SK-N-SH (cell line): ENCODE data around the gene GPRC5B. TPM values are rescaled to one million over a fixed set of nuclear protein-coding genes. Genes with fewer than 3 reads are reported as not detected.

Source experiments
- CTCF ChIA-PET: fragments of 300-600, 350-600 bp; formaldehyde crosslinking; extraction: SDS; loops from one replicate; lab custom pipeline; 2021; lab: Yijun Ruan, JAX
- POLR2A ChIA-PET: fragments of 350-600 bp; sonication (Branson Sonifier 250); formaldehyde crosslinking; extraction: SDS; loops from one replicate; lab custom pipeline; 2020; ENCODE audit warnings: antibody characterized with exemption, inconsistent platforms; lab: Yijun Ruan, JAX
- DNase-seq: peaks from one replicate; pipeline ENCODE4 v3.0.0; 2012
- H2AFZ ChIP-seq: fragments of 200-600 bp; sonication (generic); 2 replicates; pipeline ENCODE4 v1.8.1; 2016; ENCODE audit warnings: antibody characterized with exemption, mild to moderate bottlenecking, low read depth
- H3F3A ChIP-seq: fragments of 200-600 bp; sonication (generic); replicated peaks from 2 replicates; pipeline ENCODE3; 2016; ENCODE audit warnings: antibody characterized with exemption, mild to moderate bottlenecking; ENCODE audit not compliant: insufficient read depth
- H3K27ac ChIP-seq, 2 experiments: fragments of 200-500 bp in 1 of 2; fragments of 200-600 bp in 1 of 2; sonication (Bioruptor generic) in 1 of 2; sonication (generic), shearing (Covaris generic) in 1 of 2; 2 replicates each; pipeline versions ENCODE4 v1.5.1 to v1.6.1; 2014 to 2016; ENCODE audit warnings: low read depth in 2 of 2, inconsistent platforms in 1 of 2, low read length in 1 of 2, mild to moderate bottlenecking in 1 of 2, mixed read lengths in 1 of 2
- H3K27me3 ChIP-seq: fragments of 200-600 bp; sonication (generic), shearing (Covaris generic); 2 replicates; pipeline ENCODE4 v1.6.1; 2016; ENCODE audit warnings: mixed run types; ENCODE audit not compliant: insufficient read depth
- H3K36me3 ChIP-seq, 2 experiments: fragments of 200-500 bp in 1 of 2; fragments of 200-600 bp in 1 of 2; sonication (Bioruptor generic) in 1 of 2; sonication (generic) in 1 of 2; replicated peaks in 1 of 2; 2 replicates each; pipeline versions ENCODE3 to v1.5.1; 2014 to 2016; ENCODE audit warnings: low read length in 1 of 2, mild to moderate bottlenecking in 1 of 2; ENCODE audit not compliant: insufficient read depth in 2 of 2, control insufficient read depth in 1 of 2
- H3K4me1 ChIP-seq, 2 experiments: fragments of 200-500 bp in 1 of 2; fragments of 200-600 bp in 1 of 2; sonication (Bioruptor generic) in 1 of 2; sonication (generic), shearing (Covaris generic) in 1 of 2; 2 replicates each; pipeline versions ENCODE4 v1.5.1 to v1.6.1; 2014 to 2016; ENCODE audit warnings: low read depth in 1 of 2, low read length in 1 of 2, mixed run types in 1 of 2; ENCODE audit not compliant: insufficient read depth in 2 of 2, control insufficient read depth in 1 of 2
- H3K4me2 ChIP-seq: fragments of 200-600 bp; sonication (generic), shearing (Covaris generic); 2 replicates; pipeline ENCODE4 v1.6.1; 2017; ENCODE audit warnings: mixed run types
- H3K4me3 ChIP-seq, 2 experiments: fragments of 200-500 bp in 1 of 2; fragments of 200-600 bp in 1 of 2; sonication (Bioruptor generic) in 1 of 2; sonication (generic), shearing (Covaris generic) in 1 of 2; 2 replicates each; pipeline versions ENCODE4 v1.5.1 to v1.8.1; 2014 to 2016; ENCODE audit warnings: low read depth in 2 of 2, inconsistent platforms in 1 of 2, low read length in 1 of 2, mild to moderate bottlenecking in 1 of 2, mixed read lengths in 1 of 2, moderate library complexity in 1 of 2
- H3K79me2 ChIP-seq: fragments of 200-600 bp; sonication (generic); 2 replicates; pipeline ENCODE4 v1.8.1; 2017; ENCODE audit warnings: mild to moderate bottlenecking; ENCODE audit not compliant: insufficient read depth
- H3K9ac ChIP-seq: fragments of 200-600 bp; sonication (generic); 2 replicates; pipeline ENCODE4 v1.6.1; 2017; ENCODE audit warnings: mixed run types
- H3K9me2 ChIP-seq: fragments of 200-600 bp; sonication (generic); 2 replicates; pipeline ENCODE4 v1.6.1; 2017; ENCODE audit warnings: mixed run types
- H3K9me3 ChIP-seq: fragments of 200-600 bp; sonication (generic); 2 replicates; pipeline ENCODE4 v1.6.1; 2017; ENCODE audit warnings: mixed run types, mild to moderate bottlenecking, moderate library complexity
- H4K20me1 ChIP-seq: fragments of 200-600 bp; sonication (generic); 2 replicates; pipeline ENCODE4 v1.6.1; 2017; ENCODE audit warnings: mild to moderate bottlenecking, mixed run types; ENCODE audit not compliant: insufficient read depth
- ELF1 ChIP-seq: IDR thresholded peaks from 2 replicates; pipeline ENCODE4 v1.4.0; 2012
- EP300 ChIP-seq, 2 experiments: IDR thresholded peaks; 2 replicates each; pipeline versions ENCODE4 v1.4.0 to v1.6.1; 2012; ENCODE audit warnings: borderline replicate concordance in 1 of 2, low read depth in 1 of 2, low read length in 1 of 2
- FOXJ3 ChIP-seq: sonication (generic); formaldehyde crosslinking; IDR thresholded peaks from 2 replicates; pipeline ENCODE4 v1.5.1; 2020; ENCODE audit warnings: mild to moderate bottlenecking, missing genetic modification reagents
- GABPA ChIP-seq: IDR thresholded peaks from 2 replicates; pipeline ENCODE4 v1.4.0; 2012; ENCODE audit warnings: low read depth, mild to moderate bottlenecking
- GATA2 ChIP-seq: sonication (generic); formaldehyde crosslinking; IDR thresholded peaks from 2 replicates; pipeline ENCODE4 v1.5.0; 2020; ENCODE audit warnings: mild to moderate bottlenecking, missing genetic modification reagents
- IRF3 ChIP-seq: fragments of 150-350 bp; IDR thresholded peaks from 2 replicates; pipeline ENCODE4 v1.6.1; 2016; ENCODE audit warnings: mild to moderate bottlenecking, low read depth, low read length
- MEF2A ChIP-seq: IDR thresholded peaks from 2 replicates; pipeline ENCODE4 v1.4.0; 2012; ENCODE audit warnings: low read depth, borderline replicate concordance
- NFIC ChIP-seq: IDR thresholded peaks from 2 replicates; pipeline ENCODE4 v1.4.0; 2012; ENCODE audit warnings: borderline replicate concordance
- NRF1 ChIP-seq: IDR thresholded peaks from 2 replicates; pipeline ENCODE4 v1.6.1; 2012; ENCODE audit warnings: low read depth, mild to moderate bottlenecking, low read length
- RCOR1 ChIP-seq: fragments of 150-350 bp; IDR thresholded peaks from 2 replicates; pipeline ENCODE4 v1.6.1; 2017; ENCODE audit warnings: antibody characterized with exemption, low read length
- RFX5 ChIP-seq: IDR thresholded peaks from 2 replicates; pipeline ENCODE4 v1.6.1; 2012; ENCODE audit warnings: mild to moderate bottlenecking, improper control_type of control experiment, low read length
- RXRA ChIP-seq: IDR thresholded peaks from 2 replicates; pipeline ENCODE4 v1.4.0; 2012; ENCODE audit warnings: low read depth, mild to moderate bottlenecking, borderline replicate concordance
- SIN3A ChIP-seq: IDR thresholded peaks from 2 replicates; pipeline ENCODE4 v1.6.1; 2012; ENCODE audit warnings: low read depth, mild to moderate bottlenecking, low read length, moderate library complexity, borderline replicate concordance
- TAF1 ChIP-seq: IDR thresholded peaks from 2 replicates; pipeline ENCODE4 v1.6.1; 2012; ENCODE audit warnings: low read depth, mild to moderate bottlenecking, low read length, moderate library complexity, borderline replicate concordance
- TCF12 ChIP-seq: IDR thresholded peaks from 2 replicates; pipeline ENCODE4 v1.4.0; 2012
- USF2 ChIP-seq: fragments of 150-350 bp; IDR thresholded peaks from 2 replicates; pipeline ENCODE4 v1.6.1; 2017; ENCODE audit warnings: antibody characterized with exemption, low read length, low read depth, borderline replicate concordance
- YY1 ChIP-seq: IDR thresholded peaks from 2 replicates; pipeline ENCODE4 v1.4.0; 2012; ENCODE audit warnings: low read depth, mild to moderate bottlenecking
- WGBS: methylation state at CpG from one replicate; pipeline ENCODE4 v1.1.6; 2017; ENCODE audit warnings: low lambda C conversion rate; 5-methylcytosine and 5-hydroxymethylcytosine counted together
- polyA plus RNA-seq, 3 experiments: library from polyadenylated mRNA; depleted of rRNA; stranded (reverse); fragments of >200 nt; gene quantifications; 2 replicates each; pipeline ENCODE4 v1.2.3, GENCODE V29; 2012
- TF ChIP-seq, protein P1 (sequence below): IDR thresholded peaks from 2 replicates; pipeline ENCODE4 v1.4.0; 2012; ENCODE audit warnings: low read depth, borderline replicate concordance
- TF ChIP-seq, protein P2 (sequence below): IDR thresholded peaks from 2 replicates; pipeline ENCODE4 v1.4.0; 2012; ENCODE audit warnings: low read depth, borderline replicate concordance

Gene GPRC5B
- polyA plus RNA-seq, 1 of the 3 experiments (the other 2 are of a cell fraction), result 1.1 TPM

DNA sequence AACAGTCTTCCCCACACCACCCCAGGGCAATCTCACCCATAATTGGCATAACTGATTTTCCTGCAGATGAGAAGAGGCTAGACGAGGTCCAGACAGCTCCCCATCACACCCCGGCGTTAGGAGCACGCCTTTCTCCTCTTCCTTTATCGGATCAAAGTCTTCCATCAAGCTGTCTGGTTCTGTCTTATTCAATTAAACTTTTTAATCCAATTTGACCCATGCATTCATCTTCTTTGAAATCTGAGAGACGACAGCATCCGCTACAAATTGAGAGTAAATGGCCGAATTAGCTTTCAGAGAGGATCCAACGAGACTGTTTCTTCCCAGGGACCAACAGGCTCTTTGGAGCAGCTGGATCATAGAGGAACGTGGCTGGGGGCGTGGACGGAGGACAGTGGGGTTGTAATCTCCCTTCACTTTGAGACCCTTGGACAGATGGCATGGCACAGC lies 44.4 kb upstream of the GPRC5B start:
- no peaks in the 10 kb centered on the region for H3K9me2 ChIP-seq
- no peaks in the 10 kb centered on the region; the same call in 1 of the 2 replicates for H3K27me3 ChIP-seq
- peak overlapping the region in 1 of 2 experiments; percentile 74; a peak in 1 of 4 replicates for H3K27ac ChIP-seq
- no peaks in the 10 kb centered on the region for H4K20me1 ChIP-seq
- H3K36me3 ChIP-seq, result no peaks in the 10 kb centered on the region
- H2AFZ ChIP-seq, result no peak overlapping the region
- H3K79me2 ChIP-seq, result no peaks in the 10 kb centered on the region
- peak; percentile 47 for DNase-seq
- POLR2A ChIA-PET, result interaction anchor here (0.9 to 1.8 kb wide), 3 partner anchors 69 to 143 kb away, joined by 4 to 17 read pairs (median 5); no protein-coding TSS in a partner anchor
- no peak overlapping the region for H3K4me3 ChIP-seq
- no peak for TF ChIP-seq YY1
- peak in 1 of 2 experiments; percentile 59; a peak in 1 of 4 replicates for TF ChIP-seq EP300 (IDR thresholded peaks at IDR 0.05; ENCODE audit: borderline replicate concordance in 1 of 2, low read depth in 1 of 2, low read length in 1 of 2)
- peak; percentile 81 for TF ChIP-seq FOXJ3 (CRISPR knock-in tag)
- TF ChIP-seq TCF12, result no peak
- TF ChIP-seq USF2, result no peak
- TF ChIP-seq, protein P1, sequence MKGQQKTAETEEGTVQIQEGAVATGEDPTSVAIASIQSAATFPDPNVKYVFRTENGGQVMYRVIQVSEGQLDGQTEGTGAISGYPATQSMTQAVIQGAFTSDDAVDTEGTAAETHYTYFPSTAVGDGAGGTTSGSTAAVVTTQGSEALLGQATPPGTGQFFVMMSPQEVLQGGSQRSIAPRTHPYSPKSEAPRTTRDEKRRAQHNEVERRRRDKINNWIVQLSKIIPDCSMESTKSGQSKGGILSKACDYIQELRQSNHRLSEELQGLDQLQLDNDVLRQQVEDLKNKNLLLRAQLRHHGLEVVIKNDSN, result no peak
- TF ChIP-seq GATA2 (CRISPR knock-in tag), result peak; percentile 91
- WGBS, result 14% methylated on average over 12 of the region's 12 CpGs
- peaks cover 0 to 14% of the 10 kb centered on the region in 2 experiments; a peak in 2 of 4 replicates for H3K4me1 ChIP-seq
- no peak overlapping the region for H3K9ac ChIP-seq
- CTCF ChIA-PET, result interaction anchor here (0.8 to 4.5 kb wide), 4 partner anchors 21 to 454 kb away, joined by 3 to 32 read pairs (median 3); no protein-coding TSS in a partner anchor
- H3K4me2 ChIP-seq, result no peak overlapping the region
- H3K9me3 ChIP-seq, result no peaks in the 10 kb centered on the region
- H3F3A ChIP-seq, result no peaks in the 10 kb centered on the region

DNA sequence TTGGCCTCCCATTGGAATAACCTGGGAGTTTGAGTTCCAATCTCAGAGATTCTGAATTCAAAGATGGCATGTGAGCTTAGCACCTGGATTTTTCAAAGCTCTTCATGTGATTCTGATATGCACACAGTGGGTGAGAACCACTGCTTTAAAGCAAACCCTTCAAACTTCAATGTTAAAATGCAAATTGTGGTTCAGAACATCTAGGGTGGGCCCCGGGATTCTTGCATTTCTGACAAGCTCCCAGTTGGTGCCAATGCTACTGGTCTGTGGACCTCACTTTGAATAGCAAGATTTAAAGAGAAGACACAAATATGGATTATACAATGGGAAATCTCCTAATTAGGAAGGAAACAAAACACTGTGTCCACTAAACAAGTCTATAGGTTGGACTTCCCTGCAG lies 43.8 kb upstream of the GPRC5B start:
- TF ChIP-seq NRF1 (no peak), ELF1 (no peak), IRF3 (no peak), GABPA (no peak), USF2 (no peak), SIN3A (no peak), TCF12 (no peak), MEF2A (no peak), RCOR1 (no peak), RXRA (no peak), NFIC (no peak), RFX5 (no peak), TAF1 (no peak)
- TF ChIP-seq, protein P2, sequence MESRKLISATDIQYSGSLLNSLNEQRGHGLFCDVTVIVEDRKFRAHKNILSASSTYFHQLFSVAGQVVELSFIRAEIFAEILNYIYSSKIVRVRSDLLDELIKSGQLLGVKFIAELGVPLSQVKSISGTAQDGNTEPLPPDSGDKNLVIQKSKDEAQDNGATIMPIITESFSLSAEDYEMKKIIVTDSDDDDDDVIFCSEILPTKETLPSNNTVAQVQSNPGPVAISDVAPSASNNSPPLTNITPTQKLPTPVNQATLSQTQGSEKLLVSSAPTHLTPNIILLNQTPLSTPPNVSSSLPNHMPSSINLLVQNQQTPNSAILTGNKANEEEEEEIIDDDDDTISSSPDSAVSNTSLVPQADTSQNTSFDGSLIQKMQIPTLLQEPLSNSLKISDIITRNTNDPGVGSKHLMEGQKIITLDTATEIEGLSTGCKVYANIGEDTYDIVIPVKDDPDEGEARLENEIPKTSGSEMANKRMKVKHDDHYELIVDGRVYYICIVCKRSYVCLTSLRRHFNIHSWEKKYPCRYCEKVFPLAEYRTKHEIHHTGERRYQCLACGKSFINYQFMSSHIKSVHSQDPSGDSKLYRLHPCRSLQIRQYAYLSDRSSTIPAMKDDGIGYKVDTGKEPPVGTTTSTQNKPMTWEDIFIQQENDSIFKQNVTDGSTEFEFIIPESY, result no peak
- TF ChIP-seq, protein P1, result no peak
- H3K4me2 ChIP-seq, result no peak overlapping the region
- H3K4me1 ChIP-seq, result peaks cover 0 to 14% of the 10 kb centered on the region in 2 experiments; a peak in 2 of 4 replicates
- WGBS, result 69% methylated on average over 1 of the region's 1 CpG
- ChIA-PET CTCF (interaction anchor here (0.9 to 4.5 kb wide), 4 partner anchors 21 to 373 kb away, joined by 3 to 32 read pairs (median 4); no protein-coding TSS in a partner anchor), POLR2A (interaction anchor here (0.9 to 1.8 kb wide), 3 partner anchors 70 to 144 kb away, joined by 4 to 17 read pairs (median 5); no protein-coding TSS in a partner anchor)
- H3K9ac ChIP-seq, result no peak overlapping the region
- H3F3A ChIP-seq, result no peaks in the 10 kb centered on the region
- H4K20me1 ChIP-seq, result no peaks in the 10 kb centered on the region
- DNase-seq, result no peak
- no peaks in the 10 kb centered on the region for H3K9me3 ChIP-seq
- H3K36me3 ChIP-seq, result no peaks in the 10 kb centered on the region
- peak overlapping the region in 1 of 2 experiments; percentile 61; a peak in 2 of 4 replicates for H3K27ac ChIP-seq
- no peaks in the 10 kb centered on the region; the same call in 1 of the 2 replicates for H3K27me3 ChIP-seq
- H3K4me3 ChIP-seq, result no peak overlapping the region
- no peaks in the 10 kb centered on the region for H3K79me2 ChIP-seq
- no peaks in the 10 kb centered on the region for H3K9me2 ChIP-seq
- H2AFZ ChIP-seq, result no peak overlapping the region
